ENCODE data around the gene CA12.

The CA12 gene

DNA sequence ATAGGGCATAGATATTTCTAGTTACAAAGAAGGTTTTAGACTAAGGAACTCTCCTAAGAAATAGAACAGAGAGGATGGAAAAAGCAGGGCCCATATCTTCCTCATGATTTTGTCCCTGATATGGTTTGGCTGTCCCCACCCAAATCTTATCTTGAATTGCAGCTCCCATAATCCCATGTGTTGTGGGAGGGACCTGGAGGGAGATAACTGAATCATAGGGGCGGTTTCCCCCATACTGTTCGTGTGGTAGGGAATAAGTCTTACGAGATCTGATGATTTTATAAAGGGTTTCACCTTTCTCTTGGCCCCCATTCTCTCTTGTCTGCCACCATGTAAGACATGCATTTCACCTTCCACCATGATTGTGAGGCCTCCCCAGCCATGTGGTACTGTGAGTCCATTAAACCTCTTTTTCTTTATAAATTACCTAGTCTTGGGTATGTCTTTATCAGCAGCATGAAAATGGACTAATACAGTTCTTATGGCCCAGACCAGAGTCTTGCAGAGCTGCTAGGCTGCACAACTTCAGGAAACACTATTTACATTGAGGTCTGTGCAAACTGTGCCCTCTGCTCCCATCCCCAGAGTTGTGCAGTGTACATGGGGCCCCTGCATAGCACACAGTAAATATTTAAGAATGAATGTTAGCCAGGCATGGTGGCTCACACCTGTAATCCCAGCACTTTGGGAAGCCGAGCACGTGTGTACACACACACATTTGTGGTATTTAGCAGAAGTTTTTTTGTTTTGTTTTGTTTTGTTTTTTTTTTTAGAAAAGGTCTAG lies 20.3 kb upstream of the CA12 start:
- DNase-seq (ENCODE audit: low spot score) = no peak

DNA sequence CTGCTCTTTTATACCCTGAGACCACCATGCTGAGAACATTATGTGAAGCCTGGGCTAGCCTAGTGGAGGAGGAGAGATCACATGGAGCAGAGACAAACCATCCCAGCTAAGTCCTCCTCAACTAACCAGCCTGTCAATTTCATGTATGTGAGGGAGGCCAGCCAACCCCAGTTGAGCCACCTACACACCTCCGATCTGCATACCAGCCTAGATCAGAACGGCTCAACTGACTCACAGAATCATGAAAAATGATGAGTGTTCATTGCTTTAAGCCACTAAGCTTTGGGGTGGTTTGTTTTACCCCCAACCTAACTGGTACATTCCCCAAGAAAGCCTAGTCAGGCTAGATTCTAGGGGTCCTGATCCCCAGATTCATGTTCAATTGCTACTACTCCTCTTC lies 19.4 kb upstream of the CA12 start:
- DNase-seq (ENCODE audit: low spot score) = peak; percentile 26

DNA sequence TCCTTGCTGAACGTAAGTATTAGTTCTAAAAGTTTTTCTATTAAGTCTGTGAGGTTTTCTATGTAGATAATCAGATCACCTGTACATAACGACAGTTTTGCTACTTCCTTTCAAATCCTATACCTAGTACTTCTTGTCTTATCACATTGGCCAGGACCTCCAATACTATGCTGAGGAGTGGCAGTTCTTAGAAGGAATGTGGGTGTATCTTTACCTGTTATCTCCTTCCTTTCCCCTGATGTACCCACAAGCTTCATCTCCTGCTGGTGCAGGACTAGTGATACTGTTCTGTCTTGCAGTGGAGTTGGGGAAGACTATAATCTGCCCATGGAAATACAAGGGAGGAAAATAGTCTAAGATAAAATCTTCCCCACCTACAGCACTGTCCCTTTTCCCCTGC lies 16.8 kb upstream of the CA12 start:
- no peak for DNase-seq (ENCODE audit: low spot score)

DNA sequence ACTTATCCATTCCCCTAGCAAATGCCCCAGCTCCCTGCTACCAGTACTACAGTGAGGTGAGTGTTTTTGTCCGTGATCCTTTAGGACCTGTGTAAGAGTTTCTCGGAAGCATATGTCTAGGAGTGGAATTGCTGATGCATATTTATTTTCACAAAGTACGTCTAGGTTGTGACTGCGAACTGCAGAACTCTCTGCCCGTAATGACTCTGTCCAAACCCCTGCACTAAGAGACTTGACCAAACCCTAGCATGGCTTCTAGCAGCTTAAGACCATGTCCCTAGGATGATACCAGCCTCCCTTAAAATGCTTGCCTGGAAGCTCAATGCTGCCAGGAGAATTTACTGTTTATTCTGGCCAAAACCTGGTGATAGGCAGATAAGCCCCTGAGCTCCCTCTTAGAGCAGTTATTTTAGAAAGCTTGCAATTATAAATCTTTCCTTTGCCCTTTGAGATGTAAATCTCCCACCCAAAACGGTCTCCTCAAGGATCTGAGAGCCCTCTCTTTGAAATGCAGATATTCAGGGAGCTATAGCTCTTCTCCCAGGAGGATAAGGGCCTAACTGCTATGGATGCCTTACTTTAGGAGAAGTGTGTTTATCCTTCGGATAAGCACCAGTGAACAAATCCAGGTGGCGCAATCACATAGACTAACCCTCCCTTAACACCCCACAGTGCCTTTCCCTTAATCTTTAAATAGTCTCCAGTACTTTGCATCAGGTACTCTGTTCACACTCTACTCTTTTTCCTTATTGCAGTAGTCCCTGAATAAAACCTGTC lies 14.7 kb upstream of the CA12 start:
- no peak for DNase-seq (ENCODE audit: low spot score)

DNA sequence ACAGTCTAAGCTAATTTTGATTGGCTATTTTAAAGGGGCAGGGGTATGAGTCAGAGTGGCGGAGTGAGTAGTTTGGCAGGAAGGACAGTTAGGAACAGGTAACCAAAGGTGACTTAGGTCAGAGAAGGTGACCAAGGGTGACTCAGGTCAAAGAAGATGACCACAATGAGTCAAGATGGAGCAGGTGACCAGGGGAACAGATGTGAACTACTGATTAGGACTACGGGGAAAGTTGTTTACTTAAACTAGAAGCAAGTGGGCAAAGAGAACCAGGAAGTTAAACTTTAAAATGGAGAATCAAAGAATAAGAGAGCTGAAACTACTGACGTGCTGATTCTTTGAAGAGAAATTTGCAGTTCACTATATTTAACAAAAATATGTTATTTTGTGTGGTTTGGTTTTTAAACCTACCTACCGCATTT lies 14.1 kb upstream of the CA12 start:
- DNase-seq (ENCODE audit: low spot score) = no peak

DNA sequence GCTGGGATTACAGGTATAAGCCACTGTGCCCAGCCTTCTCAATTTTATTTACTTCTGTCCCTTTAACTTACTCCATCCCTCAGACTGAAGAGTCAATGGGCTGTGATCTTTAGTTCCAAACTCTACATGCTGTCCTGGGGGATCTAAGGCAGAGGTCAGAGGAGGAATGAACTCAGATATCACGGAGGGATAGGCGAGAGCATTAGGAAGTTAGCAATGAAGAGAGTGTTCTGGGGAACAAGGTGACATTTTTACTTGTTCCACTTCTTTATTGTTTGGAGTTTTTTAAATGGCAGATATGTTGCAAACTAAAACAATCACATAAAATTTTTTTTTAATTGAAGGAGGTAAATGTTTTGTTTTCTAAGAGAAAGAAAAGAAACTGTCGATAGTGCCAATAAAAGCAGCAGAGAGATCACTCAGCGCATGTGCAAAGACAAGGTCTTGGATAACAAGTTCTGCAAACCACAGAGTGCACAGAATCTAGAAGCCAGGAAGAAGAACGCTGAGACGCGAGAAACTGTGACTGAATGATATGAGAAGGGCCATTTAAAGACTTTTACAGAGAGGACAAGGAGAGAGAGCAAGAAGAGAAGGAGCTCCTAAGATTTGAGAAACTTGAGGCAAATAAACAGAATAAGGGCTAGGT lies 10.8 kb upstream of the CA12 start:
- no peak for DNase-seq (ENCODE audit: low spot score)

DNA sequence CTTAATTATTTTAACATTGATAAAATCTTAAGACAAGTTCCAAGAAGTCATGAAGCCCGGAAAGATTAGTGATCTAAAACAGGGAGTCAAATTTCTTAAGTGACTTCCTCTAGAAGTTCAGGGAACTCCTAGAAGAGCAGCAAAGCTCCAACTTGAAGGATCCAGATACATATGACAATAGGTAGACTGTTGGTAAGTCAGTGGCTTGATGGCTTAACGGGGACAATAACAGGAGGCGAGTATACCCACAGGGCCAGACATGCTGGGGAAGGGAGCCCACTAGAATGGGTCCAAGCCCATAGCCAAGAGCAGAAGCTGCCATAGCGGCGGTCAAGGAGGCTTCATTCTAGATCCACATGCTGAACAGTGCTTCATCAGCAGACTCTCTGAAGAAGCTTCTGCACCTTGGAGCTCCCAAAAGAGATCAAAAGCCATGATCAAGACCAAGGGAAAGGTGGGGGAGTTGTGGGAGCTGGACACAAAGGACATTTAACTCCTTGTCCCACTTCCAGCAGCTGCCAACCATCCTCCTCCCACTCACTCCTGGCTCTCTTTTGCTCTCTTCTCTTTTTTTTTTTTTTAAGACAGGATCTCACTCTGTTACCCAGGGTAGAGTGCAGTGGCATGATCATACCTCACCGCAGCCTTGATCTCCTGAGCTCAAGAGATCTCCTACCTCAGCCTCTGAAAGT lies 10.2 kb upstream of the CA12 start:
- no peak for DNase-seq (ENCODE audit: low spot score)

DNA sequence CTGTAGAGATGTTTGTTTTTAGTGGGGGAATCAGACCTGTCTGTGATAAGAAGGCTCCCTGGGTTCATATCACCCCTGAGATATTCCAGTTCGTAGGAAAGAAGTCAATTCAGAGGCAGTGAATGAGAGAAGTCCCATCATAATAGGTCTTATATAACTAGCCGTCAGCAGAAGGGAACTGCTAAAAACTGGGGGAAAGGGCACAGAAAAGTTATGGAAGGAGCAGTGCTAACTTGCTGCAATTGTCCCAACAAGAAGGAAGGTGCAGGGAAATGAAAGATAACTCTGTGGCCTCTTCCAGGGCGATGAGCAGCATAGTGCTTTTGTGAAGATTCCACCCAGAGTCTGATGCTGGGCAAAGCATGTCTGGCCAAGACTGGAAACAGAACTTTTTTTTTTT lies 9.0 kb upstream of the CA12 start:
- DNase-seq (ENCODE audit: low spot score) = no peak

DNA sequence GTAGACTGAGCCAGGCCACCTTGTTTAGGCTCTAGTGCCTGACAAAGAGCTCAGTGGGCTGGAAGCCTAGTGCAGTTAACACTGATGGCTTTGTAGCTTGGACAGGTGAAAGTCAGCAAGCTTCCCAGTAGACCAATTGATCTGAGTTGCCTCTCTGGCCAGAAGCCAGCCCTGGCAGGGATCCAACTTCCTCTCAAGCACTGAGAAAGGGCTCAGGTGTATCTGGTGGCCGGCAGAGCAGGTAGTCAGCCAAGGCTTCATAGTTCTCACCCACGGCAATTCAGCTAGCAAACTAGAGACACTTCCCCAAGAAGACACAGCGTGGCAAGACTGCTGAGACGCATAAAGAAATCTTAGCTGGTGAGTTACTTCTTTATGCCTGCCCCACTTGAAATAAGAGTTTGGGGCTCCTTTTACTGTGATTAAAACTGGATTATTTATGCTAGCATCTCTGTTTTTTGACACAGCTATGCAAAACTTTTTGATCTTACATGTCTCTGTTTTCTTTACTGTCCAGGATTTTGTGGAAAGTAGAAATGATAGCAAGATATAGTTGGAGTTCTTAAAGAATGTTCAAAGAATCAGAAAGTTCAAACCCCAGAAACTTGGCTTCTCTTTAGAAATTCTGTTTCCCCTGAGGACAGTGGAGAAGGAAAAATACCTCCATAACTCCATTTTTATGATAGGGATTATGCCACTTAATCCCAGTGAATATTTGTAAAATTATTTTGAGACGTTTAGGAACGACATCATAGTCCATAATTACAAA lies 8.4 kb upstream of the CA12 start:
- DNase-seq (ENCODE audit: low spot score) = no peak

DNA sequence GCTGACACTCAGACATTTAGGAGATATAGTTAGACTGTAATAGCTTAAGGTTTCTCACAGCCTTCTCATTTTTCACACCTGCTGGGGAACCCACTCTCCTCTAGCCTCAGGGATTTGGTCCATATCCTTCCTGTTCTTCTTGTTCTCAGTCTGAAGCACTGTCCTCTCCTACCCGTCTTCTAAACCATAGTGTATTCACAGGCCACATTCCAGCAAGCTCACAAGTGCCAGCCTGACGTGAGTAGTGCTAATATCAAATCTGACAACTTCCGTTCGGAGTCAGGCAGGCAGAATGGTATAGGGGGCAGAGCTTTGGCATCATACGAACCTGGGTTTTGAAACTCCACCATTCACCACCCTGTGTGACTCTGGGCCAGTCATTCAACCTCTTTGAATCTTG lies 6.9 kb upstream of the CA12 start:
- DNase-seq (ENCODE audit: low spot score) = no peak

DNA sequence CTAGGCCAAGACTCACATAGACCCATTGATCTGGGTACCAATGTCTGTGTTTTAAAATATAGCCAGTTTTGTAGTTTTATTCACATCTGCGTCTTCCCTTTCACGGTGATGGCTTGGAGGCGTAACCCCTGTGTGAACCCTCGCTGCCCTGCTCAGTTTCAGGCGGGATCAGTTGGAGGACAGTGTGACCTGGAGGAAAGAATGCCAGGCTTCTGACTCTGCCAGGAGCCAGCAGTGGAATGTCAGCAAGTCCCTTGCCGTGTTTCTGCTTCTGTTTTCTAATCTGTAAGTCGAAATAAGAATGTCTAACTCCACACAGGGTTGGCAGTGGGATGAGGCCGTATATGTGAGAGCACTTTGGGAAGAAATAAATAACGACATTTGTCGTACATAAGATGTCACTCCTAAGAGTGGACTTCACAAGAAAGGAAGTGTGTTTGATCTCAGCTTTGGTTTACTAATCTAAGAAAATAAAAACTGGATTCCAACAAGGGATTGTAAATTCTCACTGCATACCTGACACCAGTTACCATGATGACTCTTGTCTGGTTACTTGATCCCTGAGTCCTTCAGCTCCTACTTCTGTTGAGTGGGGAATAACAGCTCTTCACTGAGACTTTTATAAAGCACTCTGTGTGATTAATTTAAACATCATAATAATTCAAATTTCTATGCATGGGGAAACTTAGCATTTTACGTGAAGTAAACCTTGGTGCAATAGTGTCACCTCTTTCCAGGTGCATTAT lies 6.3 kb upstream of the CA12 start:
- no peak for DNase-seq (ENCODE audit: low spot score)

DNA sequence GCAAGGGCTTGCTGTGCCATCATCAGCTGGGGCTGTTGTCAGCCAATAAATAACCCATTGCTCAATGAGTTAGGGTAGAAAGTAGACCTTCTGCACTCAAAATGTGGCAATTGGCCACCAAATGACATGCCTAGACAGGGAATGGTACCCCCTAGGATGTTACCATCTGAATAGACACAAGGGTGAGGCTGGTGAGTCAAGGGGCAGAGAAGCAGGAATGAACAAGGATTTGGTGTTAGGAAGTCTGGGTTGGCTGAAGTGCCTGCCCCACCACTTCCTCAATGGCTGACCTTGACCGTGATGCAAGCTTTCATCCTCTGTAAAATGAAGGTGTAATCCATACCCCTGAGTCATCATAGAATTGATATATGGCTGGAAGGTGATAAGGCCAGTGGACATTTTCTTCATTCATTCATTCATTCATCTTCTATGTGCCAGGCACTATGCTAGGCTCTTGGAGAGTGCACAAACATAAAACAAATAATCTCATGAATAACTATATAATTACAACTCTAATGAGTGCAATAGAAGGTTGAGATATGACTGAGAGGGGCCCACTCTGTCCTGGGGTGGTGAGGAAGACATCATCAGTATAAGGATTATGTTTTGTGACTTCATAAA lies 4.4 kb upstream of the CA12 start:
- no peak for DNase-seq (ENCODE audit: low spot score)

DNA sequence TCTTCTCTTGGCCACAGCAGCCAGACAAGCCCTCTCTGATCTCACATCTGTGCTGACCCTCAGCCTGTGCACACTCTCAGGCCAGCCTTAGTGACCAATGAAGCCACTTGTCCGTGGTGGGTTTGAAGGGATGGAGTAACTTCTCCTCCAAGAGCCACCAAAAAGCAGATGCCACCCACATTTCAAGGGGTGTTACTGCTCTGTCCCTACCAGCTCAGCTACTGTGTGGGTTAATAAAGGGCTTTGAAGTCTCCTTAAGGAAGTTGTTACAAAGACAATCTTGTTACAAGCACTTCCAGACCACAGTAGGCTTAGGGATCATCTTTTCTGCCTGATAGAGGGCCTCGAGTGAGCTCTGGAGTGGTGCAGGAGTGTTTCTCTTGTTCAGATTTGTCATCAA lies 3.3 kb upstream of the CA12 start:
- DNase-seq (ENCODE audit: low spot score) = no peak

DNA sequence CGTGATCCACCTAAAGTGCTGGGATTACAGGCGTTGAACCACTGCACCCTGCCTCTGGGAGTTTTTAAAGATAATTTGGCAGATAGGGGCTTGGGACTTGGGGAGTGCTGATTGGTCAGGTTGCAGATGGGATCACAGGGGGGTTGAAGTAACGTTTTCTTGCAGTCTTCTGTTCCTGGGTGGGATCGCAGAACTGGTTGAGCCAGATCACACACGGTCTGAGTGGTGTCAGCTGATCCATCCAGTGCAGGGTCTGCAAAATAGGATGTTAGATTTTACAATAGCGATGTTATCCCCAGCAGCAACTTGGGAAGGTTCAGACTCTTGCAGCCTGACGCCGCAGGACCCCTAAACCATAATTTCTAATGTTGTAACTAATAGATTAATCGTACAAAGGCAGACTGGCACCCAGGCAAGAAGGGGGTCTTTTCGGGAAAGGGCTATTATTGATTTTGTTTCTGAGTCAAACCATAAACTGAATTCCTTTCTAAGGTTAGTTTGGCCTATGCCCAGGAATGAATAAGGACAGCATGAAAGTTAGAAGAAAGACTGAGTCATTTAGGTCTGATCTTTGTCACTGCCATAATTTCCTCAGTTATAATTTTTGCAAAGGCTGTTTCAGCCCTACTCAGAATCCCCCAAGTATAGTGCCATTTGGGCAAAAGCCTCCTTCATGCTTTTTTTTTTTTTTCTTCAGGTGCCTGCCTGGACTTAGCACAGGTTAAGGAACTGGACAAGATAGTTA lies 1.5 kb upstream of the CA12 start:
- DNase-seq (ENCODE audit: low spot score) = no peak

DNA sequence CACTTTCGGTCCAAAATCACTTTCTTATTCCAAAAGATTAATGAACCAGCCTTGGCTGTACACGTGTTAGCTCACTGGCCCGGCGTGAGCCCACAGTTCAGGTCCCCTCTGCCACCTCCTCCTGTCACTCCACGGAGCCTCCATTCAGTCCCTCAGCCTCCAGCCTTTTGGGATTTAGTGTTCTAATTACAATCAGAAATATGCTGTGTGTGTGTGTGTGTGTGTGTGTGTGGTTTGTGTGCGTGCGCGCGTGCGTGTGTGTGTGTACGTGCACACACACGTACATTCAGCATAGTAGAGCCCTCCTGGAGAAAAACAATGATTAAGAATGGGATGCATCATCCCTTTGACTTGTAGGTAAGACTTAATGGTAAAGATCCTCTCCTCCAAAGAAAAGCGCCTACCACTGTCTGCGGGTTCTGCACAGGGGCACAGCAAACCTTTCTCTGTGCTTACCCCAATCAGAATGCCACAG lies 801 bp downstream of the CA12 start:
- DNase-seq (ENCODE audit: low spot score) = no peak

DNA sequence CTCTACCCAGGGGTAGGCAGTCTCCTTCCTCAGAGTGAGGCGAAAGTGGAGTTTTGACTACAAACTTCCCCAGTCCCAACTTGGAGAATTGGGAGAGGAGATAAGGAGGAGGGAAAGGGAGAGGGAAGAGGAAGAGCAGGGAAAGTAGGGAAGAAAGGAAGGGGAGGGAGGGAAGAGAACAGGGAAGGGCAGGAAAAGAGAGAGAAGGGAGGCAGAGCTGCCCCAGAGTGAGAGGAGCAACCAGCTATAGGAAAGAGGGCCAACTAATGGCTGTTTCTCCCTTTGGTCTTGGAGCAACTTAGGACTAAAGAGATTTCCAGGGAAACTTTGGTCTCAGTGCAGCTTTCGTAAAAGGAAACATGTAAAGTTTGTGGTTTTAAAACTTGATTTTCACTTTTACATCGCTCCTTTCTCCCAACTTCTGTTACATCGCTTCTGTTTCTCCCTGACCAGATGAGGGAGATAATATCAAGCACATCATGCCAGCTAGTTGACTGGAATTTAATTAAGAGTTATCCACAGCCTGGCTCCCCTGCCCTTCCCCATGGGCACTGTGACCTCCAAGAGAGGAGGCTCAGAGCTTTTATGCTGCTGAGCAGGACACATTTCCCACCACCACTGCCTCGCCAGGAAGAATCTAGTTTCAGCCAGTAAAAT lies 1.4 kb downstream of the CA12 start:
- no peak for DNase-seq (ENCODE audit: low spot score)

DNA sequence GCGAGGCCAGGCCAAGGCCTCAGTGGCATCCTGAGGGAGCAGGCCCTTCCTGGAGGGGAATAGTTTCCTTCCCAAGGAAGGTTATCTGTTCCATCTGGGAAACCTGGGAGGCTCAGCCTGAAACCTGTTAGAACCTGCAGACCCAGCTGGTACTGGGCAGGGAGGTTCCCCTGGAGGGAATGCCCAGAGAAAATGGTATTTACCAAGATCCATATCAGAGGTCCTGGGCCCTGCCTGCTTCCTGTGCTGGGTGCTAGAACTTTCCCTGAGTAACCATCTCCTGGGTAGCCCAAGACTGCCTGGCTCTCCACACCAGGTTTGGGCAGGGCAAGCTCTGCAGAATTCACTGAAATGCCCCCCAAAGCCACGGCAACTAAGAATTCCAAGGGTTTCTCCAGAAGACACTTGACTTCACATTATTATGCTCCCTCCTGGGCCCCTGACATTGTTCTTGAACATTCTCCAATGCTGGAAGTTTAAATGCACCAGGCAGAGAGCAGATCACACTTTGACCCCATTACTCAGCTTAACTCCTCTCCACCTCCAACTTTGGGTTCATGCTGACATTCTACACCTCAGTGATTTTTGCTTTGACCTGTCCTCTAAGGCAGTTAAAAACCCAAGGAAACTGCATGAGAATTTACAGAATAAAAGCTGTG lies 2.0 kb downstream of the CA12 start:
- DNase-seq (ENCODE audit: low spot score) = no peak

DNA sequence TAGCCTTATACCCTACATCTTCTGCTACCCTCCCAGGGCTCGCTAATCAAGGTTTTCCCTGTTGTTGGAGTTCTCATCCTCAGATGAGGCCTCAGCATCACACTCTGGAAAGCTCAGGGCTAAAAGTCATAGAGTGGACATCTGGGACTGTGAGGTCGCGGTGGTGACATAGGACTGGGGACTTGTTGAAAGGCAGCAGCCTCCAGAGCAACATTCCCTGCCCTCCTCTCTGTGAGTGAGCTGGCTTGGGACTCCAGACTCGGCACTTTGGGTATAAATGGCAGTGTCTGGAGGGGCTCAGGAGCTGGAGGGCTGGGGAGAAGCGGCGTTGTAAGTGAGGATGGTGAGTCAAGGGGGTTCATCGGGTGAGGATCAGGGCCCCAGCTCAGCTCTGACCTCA lies 2.7 kb downstream of the CA12 start:
- no peak for DNase-seq (ENCODE audit: low spot score)
